ENCODE measurements around the gene TP63.
"Not testable (repeated sequence)": the region's sequence is repeated elsewhere in the genome, so short reads cannot be mapped to it uniquely, and the experiment has no call there.

Gene TP63

DNA sequence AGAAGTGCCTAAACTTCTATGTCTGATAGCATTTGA lies at the start of gene TP63:
TSS of gene TP63 (plus strand) at position 17 of the 36 bp plus-strand sequence. CDS start 127 bp downstream, outside the sequence.
- no peak for DNase-seq

DNA sequence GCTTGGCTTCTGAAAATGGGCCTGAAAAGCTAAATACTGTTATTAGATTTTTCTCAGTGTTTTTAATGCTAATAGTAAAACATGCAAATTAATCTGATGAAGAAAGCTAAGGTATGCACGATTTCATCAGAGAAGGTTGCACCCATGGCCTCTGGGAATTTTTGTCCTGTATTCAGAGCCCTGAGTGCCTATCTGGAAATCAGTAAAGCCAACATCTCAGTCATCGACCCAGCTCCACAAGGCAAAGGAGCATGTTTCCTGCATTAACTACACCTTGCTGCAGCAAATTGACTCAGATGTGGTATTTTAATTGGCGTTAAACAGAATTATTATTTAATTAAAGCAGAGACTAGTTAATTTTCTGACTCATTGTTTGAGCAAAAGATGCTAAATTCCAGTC lies 49.0 kb upstream of the TP63 start:
- DNase-seq, result no peak

DNA sequence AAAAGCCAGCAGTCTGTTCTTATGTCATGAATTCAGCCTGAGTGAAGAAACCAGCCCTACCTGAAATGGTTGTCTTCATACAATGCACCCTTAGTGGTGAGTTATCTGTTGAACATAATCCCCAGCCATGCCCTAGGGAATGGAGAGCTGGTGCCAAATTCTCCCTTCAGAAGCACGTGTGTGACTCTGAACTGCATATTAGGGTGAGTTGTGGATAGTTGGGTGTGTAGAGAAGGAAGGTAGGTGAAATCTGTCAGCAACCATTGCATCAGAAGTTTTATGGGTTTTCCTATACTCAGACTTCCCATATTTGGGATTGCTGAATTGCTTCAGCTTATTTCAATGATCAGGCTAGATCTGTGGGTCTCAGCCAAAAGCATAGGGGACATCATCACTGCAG lies 46.5 kb upstream of the TP63 start:
- no peak for DNase-seq

DNA sequence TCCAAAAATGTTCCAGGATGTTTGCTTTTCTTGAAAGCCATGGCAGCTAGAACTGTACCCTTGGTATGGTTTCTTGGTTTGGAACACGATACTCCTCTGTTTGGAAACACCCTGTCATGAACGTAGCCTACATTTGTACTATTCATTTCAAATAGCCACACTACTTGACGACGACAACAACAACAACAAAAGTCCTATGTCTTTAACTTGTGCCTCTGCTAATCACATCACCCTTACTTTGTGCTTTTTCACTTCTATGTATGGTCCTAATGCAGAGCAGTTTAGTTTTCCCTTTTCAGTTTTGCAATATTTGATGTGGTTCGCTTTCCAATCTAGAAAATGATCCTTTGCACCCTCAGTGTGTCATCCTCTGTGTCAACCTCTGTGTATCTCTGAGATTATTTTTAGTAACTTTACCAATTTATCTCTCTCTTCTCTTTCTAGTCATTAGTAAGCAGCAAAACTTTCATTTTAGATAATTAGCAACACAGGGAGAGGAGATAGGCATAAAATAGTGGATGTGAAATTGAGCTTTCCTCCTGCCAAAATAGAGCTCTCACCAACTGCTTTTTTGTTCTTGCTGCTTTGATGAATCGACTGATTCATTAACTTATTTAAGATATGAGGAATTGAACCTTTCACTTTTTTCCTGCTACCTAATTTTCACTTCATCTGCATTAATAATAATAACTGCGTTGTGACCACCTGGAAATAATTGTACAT lies 44.1 kb upstream of the TP63 start:
- DNase-seq, result no peak

DNA sequence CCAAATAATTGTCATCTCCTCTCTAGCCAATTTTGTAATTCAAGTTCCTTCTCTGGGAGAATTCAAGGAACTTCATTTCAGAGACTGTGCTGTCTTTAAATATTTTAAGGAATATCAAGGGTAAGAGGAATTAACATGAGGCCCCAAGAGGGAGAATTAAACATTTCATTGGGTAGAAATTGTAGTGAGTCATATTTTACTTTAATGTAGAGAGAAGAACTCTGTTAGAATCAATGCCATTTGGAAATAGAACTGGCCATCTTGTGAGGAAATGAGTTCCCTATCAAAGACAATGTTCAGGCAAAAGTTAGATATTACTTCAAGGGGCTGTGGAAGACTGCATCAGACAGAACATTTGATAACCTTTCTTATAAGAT lies 43.5 kb upstream of the TP63 start:
- no peak for DNase-seq

DNA sequence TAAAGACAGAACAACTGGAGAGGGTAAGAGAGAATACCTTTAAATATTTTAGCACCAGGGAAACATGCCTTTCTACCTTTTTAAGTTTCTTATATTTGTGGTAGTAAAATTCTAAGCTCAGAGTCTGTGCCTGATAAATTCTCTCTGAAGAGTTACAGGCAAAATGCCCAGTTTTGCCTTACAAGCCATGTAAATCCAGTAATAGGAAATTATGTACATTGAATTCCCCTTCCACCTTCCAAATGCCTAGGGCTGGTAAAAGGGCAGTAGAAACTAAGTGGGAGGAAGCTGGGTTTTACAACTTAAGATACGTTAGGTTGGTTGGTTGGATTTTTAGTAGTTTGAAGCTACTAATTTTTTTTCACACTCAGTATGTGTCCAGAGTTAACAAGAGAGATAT lies 43.1 kb upstream of the TP63 start:
- no peak for DNase-seq

DNA sequence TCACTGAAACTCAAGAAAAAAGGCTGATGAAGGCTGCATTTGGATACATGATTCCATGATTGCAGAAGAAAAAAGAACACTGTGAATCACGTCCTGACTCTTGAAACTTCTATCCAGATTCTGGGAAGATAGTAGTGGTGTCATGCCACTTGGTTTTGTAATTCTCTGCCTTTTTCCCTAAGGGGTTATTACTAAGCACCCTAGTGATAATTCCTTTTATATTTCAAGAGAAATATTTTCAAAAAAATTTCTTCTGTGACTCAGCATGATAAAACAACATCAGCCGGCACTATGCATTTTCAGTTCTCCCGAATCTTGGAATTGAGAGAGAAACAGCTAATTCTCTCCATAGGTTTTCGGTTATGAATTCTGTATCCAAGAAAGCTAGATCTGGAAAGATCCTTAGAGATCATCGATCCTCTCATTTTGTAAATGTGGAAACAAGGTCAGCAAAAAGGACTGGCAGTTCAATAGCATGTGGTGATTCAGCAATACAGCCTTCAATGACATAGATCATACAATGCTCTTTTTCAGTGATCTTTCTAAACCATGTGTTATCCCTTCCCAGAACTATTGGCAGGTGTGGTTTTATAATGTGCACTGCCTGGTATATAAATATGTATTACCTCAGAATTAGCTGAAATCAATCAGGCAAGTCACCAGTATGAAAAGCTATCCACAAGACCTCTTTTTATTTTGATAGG lies 42.6 kb upstream of the TP63 start:
- no peak for DNase-seq

DNA sequence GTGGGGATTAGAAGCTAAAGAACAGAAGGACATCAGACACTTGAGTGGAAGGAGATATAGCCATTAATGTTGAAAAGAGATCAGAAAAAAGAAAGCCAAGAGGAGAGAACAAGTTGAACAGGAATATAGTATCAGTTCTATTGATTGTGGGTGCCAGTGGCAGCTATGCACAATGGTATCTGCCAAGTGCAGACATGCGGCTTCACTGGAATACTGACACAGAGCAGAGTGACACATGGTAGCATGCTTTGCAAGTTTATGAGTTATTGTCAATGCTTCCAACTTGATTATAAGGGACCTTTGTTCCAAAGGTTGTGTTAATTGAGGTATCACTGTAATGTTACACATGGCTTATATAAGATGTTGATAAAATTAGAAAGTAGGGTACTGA lies 42.0 kb upstream of the TP63 start:
- no peak for DNase-seq

DNA sequence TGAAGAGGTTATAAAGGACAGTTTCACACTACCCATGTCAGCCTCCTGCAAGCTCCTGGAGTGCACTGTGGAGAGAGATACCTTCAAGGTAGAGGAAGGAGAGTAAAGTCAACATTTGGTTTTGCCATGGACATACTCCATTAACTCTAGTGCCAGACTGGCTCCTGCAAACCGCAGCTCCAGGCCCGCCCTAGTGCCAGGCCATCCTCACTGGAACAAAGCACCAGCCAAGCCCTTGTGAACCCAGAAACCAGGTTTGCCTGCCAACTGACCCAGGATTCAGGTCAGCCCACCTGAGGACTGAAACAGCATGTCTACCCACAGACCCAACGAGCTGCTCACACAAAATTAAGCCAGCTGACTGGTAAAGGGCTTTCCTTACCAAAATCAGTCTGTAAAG lies 41.0 kb upstream of the TP63 start:
- DNase-seq, result no peak

DNA sequence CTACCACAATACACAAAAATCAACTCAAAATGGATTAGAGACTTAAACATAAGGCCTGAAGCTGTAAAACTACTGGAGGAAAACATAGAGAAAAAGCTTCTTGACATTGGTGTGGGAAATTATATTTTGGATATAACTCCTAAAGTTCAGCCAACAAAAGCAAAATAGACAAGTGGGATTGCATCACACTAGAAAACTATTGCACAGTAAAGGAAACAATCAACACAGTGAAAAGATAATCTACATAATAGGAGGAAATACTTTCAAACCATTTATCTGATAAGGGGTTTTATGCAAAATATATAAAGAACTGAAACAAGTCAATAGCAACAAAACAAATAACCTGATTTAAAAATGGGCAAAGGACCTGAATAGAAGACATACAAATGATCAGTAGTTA lies 37.6 kb upstream of the TP63 start:
- no peak for DNase-seq

DNA sequence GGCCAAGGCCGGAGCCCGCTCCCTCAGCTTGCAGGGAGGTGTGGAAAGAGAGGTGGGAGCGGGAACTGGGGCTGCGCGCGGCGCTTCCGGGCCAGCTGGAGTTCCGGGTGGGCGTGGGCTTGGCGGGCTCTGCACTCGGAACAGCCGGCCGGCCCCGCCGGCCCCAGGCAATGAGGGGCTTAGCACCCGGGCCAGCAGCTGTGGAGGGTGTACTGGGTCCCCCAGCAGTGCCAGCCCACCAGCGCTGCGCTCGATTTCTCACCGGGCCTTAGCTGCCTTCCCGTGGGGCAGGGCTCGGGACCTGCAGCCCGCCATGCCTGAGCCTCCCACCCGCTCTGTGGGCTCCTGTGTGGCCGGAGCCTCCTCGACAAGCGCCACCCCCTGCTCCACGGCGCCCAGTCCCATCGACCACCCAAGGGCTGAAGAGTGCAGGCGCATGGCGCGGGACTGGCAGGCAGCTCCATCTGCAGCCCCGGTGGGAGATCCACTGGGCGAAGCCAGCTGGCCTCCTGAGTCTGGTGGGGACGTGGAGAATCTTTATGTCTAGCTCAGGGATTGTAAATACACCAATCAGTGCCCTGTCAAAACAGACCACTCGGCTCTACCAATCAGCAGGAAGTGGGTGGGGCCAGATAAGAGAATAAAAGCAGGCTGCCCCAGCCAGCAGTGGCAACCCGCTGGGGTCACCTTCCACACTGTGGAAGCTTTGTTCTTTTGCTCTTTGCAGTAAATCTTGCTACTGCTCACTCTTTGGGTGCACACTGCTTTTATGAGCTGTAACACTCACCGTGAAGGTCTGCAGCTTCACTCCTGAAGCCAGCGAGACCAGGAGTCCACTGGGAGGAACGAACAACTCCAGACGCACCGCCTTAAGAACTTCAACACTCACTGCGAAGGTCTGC lies 34.9 kb upstream of the TP63 start:
- DNase-seq, result not testable (repeated sequence)

DNA sequence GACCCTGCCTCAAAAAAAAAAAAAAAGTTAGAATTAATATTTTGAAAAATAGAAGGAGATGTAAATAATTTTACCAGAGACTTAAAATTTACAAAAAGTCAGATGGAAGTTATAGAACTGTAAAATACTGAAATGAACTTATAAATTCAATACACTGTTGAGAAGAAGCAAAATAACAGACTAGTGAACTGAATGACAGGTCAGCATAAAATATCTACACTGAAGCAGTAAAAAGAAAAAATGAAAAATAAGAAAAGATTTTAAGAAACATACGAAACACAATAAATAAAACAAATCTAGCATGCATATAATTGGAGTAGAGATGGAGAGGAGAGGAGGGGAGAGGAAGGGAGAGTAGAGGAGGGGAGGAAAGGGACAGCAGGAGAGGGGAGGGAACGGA lies 33.3 kb upstream of the TP63 start:
- DNase-seq, result no peak

DNA sequence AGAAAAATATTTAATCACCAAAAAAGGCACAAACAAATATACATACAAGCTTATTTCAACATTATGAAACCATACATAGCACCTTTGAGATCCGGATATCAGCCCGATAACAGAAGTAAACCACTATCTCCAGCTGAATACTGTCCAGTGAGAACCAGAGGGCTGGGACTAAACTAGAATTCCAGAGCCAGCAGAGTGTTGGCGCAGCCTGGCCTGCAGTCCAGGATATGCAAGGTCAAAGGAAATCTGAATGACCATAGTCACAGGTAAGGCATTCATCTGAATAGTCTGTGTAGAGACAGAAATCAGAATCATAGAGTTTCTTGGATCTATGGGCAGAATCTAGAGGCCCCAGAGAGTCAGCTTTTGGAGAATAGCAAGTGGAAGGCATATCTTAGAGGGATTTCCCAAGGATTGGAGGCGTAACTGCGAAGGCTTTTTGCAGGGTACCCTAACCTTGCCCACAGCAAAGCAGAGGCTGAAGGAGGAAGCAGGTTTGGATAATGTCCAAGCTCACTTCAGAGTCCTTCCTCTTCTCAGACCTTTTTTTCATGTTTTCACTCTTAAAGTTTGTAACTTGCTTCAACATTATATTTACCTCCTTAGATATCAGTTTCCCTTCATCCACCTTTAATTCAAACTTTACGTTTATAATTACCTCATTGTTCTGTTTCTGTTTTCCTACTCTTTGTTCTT lies 32.5 kb upstream of the TP63 start:
- DNase-seq, result no peak

DNA sequence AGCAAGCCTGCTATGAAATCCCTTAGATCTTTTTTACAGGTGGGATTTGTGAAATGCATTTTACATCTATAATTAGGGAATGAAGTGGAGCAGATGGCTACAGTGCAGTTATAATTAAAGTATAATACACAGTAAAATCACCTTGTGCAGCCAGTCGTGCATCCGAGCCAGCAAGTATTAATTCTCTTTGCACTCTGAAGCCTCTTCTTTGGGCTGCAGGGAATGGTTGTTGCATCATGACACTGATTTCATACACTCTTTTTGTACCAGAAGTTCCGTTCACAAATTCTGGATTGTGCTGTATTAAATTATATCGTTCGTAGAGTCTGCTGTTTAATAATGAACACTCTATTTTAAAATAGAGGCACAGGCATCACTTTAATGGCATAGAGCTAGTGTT lies 28.7 kb upstream of the TP63 start:
- DNase-seq, result no peak

DNA sequence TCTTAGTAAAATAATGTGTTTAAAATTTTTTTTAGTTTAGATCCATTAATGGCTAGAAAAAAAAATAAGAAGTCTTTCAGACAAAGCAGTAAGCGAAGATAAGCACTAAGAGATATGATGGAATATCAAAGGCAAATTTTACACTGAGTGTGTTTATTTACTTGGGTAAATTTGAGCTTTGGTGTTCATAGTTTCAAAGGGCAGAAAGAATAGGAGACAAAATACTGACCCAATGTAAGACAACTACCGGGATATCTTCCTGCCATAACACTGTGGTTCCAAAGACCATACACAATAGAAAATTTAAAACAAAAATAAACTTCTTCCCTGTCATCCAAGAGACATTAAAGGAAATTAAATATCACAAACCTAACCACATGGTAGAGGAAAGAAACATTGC lies 25.5 kb upstream of the TP63 start:
- DNase-seq, result no peak

DNA sequence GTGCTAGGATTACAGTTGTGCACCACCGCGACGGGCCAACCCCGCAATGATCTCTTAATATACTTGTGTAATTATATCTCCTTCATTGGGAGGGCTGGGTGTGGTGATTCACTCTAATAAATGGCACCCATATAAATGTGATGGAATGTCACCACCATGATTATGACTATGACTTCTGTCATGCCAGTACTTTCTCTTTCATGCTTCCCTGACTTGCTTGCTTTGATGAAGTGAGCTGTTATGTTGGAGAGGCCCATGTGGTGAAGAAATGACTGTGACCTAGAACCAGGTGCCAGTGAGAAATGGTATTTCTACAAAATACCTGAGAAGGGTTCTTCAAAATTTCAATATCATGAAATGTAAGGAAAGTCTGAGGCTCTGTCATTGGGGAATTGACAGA lies 24.4 kb upstream of the TP63 start:
- DNase-seq, result no peak

DNA sequence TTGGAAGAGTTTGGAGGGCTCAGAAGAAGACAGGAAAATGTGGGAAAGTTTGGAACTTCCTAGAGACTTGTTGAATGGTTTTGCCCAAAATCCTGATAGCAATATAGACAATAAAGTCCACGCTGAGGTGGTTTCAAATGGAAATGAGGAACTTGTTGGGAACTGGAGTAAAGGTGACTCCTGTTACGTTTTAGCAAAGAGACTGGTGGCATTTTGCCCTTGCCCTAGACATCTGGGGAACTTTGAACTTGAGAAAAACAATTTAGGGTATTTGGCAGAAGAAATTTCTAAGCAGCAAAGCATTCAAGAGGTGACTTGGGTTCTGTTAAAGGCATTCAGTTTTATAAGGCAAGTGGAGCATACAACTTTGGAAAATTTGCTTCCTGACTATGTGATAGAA lies 18.5 kb upstream of the TP63 start:
- not testable (repeated sequence) for DNase-seq

DNA sequence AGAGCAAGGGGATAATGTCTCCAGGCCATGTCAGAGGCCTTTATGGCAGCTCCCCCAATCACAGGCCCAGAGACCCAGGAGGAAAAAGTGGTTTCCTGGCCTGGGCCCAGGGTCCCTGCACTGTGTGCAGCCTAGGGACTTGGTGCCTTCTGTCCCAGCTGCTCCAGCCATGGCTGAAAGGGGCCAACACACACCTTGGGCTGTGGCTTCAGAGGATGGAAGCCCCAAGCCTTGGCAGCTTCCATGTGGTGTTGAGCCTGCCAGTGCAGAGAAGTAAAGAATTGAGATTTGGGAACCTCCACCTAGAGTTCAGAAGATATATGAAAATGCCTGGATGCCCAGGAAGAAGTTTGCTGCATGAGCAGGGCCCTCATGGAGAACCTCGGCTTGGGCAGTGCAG lies 18.1 kb upstream of the TP63 start:
- DNase-seq, result no peak

DNA sequence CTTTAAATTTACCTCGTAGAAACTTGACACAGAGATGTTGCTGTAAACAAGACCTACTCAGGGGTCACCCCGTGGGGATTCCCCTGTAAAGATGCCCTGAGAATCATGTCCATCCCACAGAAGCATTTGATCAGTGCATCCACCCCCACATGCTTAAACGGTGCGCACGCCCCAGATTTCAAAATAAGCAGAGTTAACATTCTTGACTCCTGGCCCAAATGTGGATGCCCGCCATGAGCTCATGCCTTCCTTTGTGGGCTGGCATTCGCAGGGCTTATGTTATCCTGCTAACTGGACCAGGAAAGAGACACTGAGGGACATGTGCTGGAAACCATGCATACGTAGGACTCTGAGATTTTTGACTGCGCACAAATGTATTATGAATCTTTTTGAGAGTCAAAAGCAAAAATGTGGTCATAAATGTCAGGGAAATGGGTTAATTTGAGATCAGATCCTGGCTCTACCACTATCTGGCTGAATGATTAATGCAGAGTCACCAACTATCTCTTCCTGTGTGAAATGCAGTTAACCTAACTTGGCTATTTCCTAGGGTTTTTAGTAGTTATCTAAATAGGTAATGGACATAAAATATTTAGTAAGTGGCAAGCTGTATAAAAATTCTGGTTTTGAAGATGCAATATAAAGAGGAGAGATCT lies 9.1 kb upstream of the TP63 start:
- DNase-seq, result no peak

DNA sequence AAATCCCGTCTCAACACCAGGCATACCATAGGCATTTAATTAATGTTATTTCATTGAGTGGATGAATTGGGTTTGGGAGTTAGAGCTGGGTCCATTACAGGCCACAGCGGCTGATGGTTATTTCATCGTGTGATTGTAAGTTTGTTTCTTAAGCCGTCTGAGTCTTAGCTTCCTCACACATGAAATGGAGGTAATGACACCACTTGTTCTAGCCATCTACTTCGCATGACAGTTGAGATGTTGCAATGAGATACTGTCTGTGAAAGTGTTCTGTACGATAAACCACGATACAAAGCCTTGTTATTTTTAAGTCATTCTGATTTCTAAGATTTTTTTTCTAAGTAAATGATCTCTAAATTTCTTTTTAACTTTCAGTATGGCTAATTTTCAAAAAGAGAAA lies 8.6 kb upstream of the TP63 start:
- no peak for DNase-seq

DNA sequence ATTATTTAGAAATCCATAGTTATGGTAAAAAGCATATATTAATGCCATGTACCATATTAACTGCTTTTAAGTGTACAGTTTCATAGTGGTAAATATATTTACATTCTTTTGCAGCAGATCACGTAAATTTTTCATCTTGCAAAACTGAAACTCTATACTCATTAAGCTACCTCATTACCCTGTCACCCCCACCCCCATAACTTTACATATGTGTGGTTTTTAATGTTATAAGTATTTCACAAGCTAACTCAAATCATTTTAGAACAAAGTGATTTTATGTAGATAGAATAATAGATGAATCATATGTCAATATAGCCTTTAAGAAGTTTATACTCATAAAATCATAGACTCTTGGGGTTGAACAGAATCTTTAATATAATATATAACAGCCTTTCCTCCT lies 7.1 kb upstream of the TP63 start:
- DNase-seq, result no peak

DNA sequence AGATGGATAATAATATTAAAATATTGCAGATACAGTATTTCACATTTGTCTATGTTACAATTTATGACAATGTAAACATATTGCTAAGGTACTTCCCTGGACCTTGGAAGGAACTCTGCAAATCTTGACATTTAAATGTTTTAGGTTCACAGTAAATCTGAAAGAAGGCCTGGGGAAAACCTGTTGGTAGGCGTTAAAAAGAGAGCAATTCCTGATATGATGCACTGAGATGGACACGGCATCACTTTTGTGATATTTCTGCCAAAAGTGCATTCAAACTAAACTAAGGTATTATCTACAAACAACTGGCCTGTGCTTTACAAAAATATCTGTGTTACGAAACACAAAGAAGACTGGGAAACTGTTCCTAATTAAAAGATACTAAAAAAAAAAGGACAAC lies 6.1 kb upstream of the TP63 start:
- DNase-seq, result no peak

DNA sequence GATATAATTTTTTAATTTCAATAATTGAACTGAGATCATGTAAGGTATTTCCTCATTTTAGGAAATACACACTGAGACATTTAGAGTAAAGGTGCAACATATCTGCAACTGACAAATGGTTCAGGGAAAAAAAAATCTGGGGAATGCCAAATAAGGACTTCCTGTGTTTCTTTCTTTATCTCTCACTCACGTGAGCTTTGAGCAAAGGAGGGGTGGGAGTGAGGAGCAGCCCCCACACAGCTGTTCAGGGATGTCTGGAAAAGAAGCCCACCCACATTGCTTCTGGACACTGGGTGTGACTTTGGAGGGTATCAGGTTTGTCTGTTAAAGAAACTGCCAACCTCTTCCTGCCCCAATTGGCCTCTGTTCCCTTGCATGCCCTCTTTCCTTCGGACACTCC lies 5.6 kb upstream of the TP63 start:
- no peak for DNase-seq

DNA sequence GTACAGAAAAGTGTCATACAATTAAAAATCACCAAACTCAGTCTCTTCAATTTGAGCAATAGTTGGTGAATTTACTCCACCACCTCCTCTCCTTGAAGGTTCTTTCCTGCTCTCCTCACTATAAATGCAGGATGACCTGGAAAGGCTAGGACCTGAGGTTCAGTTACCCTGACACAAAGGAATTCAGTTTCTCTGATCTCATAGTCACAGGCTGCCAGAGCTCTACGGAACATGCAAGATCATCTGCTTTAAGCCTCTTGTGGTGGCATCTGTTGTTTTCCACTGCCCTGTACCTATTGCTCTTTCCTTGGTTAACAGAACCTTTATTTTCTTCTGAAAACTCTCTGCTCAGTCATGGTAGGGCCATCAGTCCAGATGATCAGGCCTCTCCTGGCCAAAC lies 4.9 kb upstream of the TP63 start:
- DNase-seq, result no peak

Measured in stimulated activated naive CD4-positive, alpha-beta T cell treated with Interleukin-2 at 50 U/mL for 16 hours (primary cell).